IMR-90 (cell line): Measurements from ENCODE around the gene GNAO1. TPM values are rescaled to one million over a fixed set of nuclear protein-coding genes. Genes with fewer than 3 reads are reported as not detected.

Experiments
- ATAC-seq: fragments of 200-7000 bp; cut with Tn5 transposase; 2 replicates; pipeline ENCODE4 v1.9.1; 2020; ENCODE audit warnings: low read depth, mild to moderate bottlenecking, moderate library complexity
- BruUV-seq: library from RNA; stranded (reverse); fragments of 400-500 nt; replicated peaks from 2 replicates; lab custom pipeline; 2021; lab: Mats Ljungman, UMichigan
- CTCF ChIA-PET: fragments of 300-600 bp; formaldehyde crosslinking; extraction: SDS; loops from one replicate; lab custom pipeline; 2021; ENCODE audit warnings: antibody characterized with exemption; lab: Yijun Ruan, JAX
- POLR2A ChIA-PET: fragments of 300-600 bp; sonication (Branson Sonifier 250); formaldehyde crosslinking; loops from one replicate; lab custom pipeline; 2022; ENCODE audit warnings: antibody characterized with exemption; ENCODE audit not compliant: unreplicated experiment; lab: Charles Lee
- DNase-seq: peaks from one replicate; pipeline ENCODE4 v3.0.0; 2013
- H2AFZ ChIP-seq: replicated peaks from 2 replicates; pipeline ENCODE3; 2013; ENCODE audit warnings: low read length, mild to moderate bottlenecking; ENCODE audit not compliant: poor library complexity
- H2AK5ac ChIP-seq: 2 replicates; pipeline ENCODE4 v1.6.1; 2013; ENCODE audit warnings: low read depth, low read length, inconsistent platforms
- H2AK9ac ChIP-seq: replicated peaks from 2 replicates; pipeline ENCODE3; 2013; ENCODE audit warnings: mild to moderate bottlenecking, low read depth, low read length, moderate library complexity; ENCODE audit not compliant: poor library complexity
- H2BK120ac ChIP-seq: 2 replicates; pipeline ENCODE4 v1.6.1; 2013; ENCODE audit warnings: low read depth, low read length, inconsistent platforms
- H2BK15ac ChIP-seq: 3 replicates; pipeline ENCODE4 v1.6.1; 2013; ENCODE audit warnings: low read depth, low read length, inconsistent platforms
- H2BK20ac ChIP-seq: 2 replicates; pipeline ENCODE4 v1.6.1; 2013; ENCODE audit warnings: low read depth, mild to moderate bottlenecking, inconsistent platforms, low read length, moderate library complexity
- H2BK5ac ChIP-seq: 2 replicates; pipeline ENCODE4 v1.6.1; 2013; ENCODE audit warnings: mild to moderate bottlenecking, low read depth, low read length, inconsistent platforms; ENCODE audit not compliant: poor library complexity, severe bottlenecking
- H3K14ac ChIP-seq: replicated peaks from 2 replicates; pipeline ENCODE4 v1.6.1; 2013; ENCODE audit warnings: low read depth, low read length, inconsistent platforms
- H3K18ac ChIP-seq: 2 replicates; pipeline ENCODE4 v1.6.1; 2013; ENCODE audit warnings: low read depth, low read length, control low read depth
- H3K23ac ChIP-seq: 2 replicates; pipeline ENCODE4 v1.6.1; 2013; ENCODE audit warnings: low read depth, low read length, inconsistent platforms
- H3K27ac ChIP-seq: 2 replicates; pipeline ENCODE4 v1.5.1; 2013; ENCODE audit warnings: mild to moderate bottlenecking, control low read depth, low read length; ENCODE audit not compliant: insufficient read depth
- H3K27me3 ChIP-seq: 2 replicates; pipeline ENCODE4 v1.6.1; 2013; ENCODE audit warnings: low read length; ENCODE audit not compliant: control insufficient read depth, insufficient read depth
- H3K36me3 ChIP-seq: 2 replicates; pipeline ENCODE4 v1.6.1; 2013; ENCODE audit warnings: low read length, mixed read lengths; ENCODE audit not compliant: control insufficient read depth, insufficient read depth
- H3K4ac ChIP-seq: 2 replicates; pipeline ENCODE4 v1.6.1; 2013; ENCODE audit warnings: low read depth, low read length, inconsistent platforms
- H3K4me1 ChIP-seq: 2 replicates; pipeline ENCODE4 v1.6.1; 2013; ENCODE audit warnings: low read length, mixed read lengths; ENCODE audit not compliant: control insufficient read depth, insufficient read depth
- H3K4me2 ChIP-seq: 2 replicates; pipeline ENCODE4 v1.6.1; 2013; ENCODE audit warnings: low read depth, mild to moderate bottlenecking, control low read depth, low read length, moderate library complexity
- H3K4me3 ChIP-seq: 2 replicates; pipeline ENCODE4 v1.5.1; 2013; ENCODE audit warnings: low read depth, mild to moderate bottlenecking, control low read depth, low read length, moderate library complexity; ENCODE audit not compliant: insufficient read depth
- H3K56ac ChIP-seq: 2 replicates; pipeline ENCODE4 v1.6.1; 2013; ENCODE audit warnings: low read length, inconsistent platforms; ENCODE audit not compliant: insufficient read depth; ENCODE audit errors: extremely low read depth
- H3K79me1 ChIP-seq, 2 experiments: 2 replicates each; pipeline ENCODE4 v1.6.1; 2013; ENCODE audit warnings: low read length in 2 of 2, inconsistent platforms in 1 of 2, low read depth in 1 of 2
- H3K9ac ChIP-seq: 2 replicates; pipeline ENCODE4 v1.6.1; 2013; ENCODE audit warnings: low read depth, low read length, control low read depth
- H3K9me1 ChIP-seq: 2 replicates; pipeline ENCODE4 v1.6.1; 2013; ENCODE audit warnings: low read length, inconsistent platforms; ENCODE audit not compliant: insufficient read depth
- H3K9me3 ChIP-seq: 2 replicates; pipeline ENCODE4 v1.6.1; 2013; ENCODE audit warnings: low read length; ENCODE audit not compliant: control insufficient read depth, insufficient read depth
- H4K20me1 ChIP-seq: 2 replicates; pipeline ENCODE4 v1.6.1; 2013; ENCODE audit warnings: low read length, inconsistent platforms; ENCODE audit not compliant: insufficient read depth
- H4K5ac ChIP-seq: 2 replicates; pipeline ENCODE4 v1.6.1; 2013; ENCODE audit warnings: mild to moderate bottlenecking, low read depth, low read length, control low read depth
- H4K8ac ChIP-seq, 2 experiments: 2 replicates each; pipeline ENCODE4 v1.6.1; 2013; ENCODE audit warnings: low read depth in 2 of 2, low read length in 2 of 2, control low read depth in 1 of 2, inconsistent platforms in 1 of 2
- H4K91ac ChIP-seq: 2 replicates; pipeline ENCODE4 v1.6.1; 2013; ENCODE audit warnings: low read depth, low read length, inconsistent platforms; ENCODE audit not compliant: insufficient read depth
- BHLHE40 ChIP-seq: fragments of 150-350 bp; IDR thresholded peaks from 2 replicates; pipeline ENCODE4 v1.6.1; 2016; ENCODE audit warnings: mild to moderate bottlenecking, low read depth, low read length
- CEBPB ChIP-seq: IDR thresholded peaks from 2 replicates; pipeline ENCODE4 v1.6.1; 2012; ENCODE audit warnings: low read depth, low read length, improper control_type of control experiment
- CHD1 ChIP-seq: IDR thresholded peaks from 2 replicates; pipeline ENCODE4 v1.6.1; 2012; ENCODE audit warnings: low read depth, low read length, improper control_type of control experiment
- CTCF ChIP-seq: conservative IDR thresholded peaks from 2 replicates; pipeline ENCODE4 v1.5.1; 2012; ENCODE audit warnings: mild to moderate bottlenecking, low read depth, low read length, improper control_type of control experiment
- ELK1 ChIP-seq: fragments of 150-350 bp; IDR thresholded peaks from 2 replicates; pipeline ENCODE4 v1.6.1; 2016; ENCODE audit warnings: low read depth, mild to moderate bottlenecking, low read length, moderate library complexity, borderline replicate concordance
- FOS ChIP-seq: fragments of 150-350 bp; IDR thresholded peaks from 2 replicates; pipeline ENCODE4 v1.6.1; 2016; ENCODE audit warnings: low read depth, low read length
- MAFK ChIP-seq: IDR thresholded peaks from 2 replicates; pipeline ENCODE4 v1.6.1; 2012; ENCODE audit warnings: low read depth, low read length, improper control_type of control experiment
- MAZ ChIP-seq: IDR thresholded peaks from 2 replicates; pipeline ENCODE4 v1.6.1; 2012; ENCODE audit warnings: low read depth, mild to moderate bottlenecking, low read length, improper control_type of control experiment, moderate library complexity, borderline replicate concordance
- NFE2L2 ChIP-seq: fragments of 150-350 bp; IDR thresholded peaks from 2 replicates; pipeline ENCODE4 v1.6.1; 2016; ENCODE audit warnings: low read depth, mild to moderate bottlenecking, low read length
- POLR2A ChIP-seq: IDR thresholded peaks from 2 replicates; pipeline ENCODE4 v1.6.1; 2012; ENCODE audit warnings: mild to moderate bottlenecking, low read depth, low read length
- RFX5 ChIP-seq: IDR thresholded peaks from 2 replicates; pipeline ENCODE4 v1.8.0; 2012; ENCODE audit warnings: low read depth, mild to moderate bottlenecking, low read length, moderate library complexity
- SMC3 ChIP-seq: fragments of 150-350 bp; IDR thresholded peaks from 2 replicates; pipeline ENCODE4 v1.6.1; 2016; ENCODE audit warnings: low read depth, mild to moderate bottlenecking, antibody characterized with exemption, low read length, moderate library complexity
- WGBS, 2 experiments: methylation state at CpG; one replicate each; pipeline versions ENCODE4 v1.1.5 to v1.1.7; 2013; ENCODE audit warnings: missing lambda C conversion rate in 2 of 2; ENCODE audit not compliant: insufficient read length in 1 of 2; ENCODE audit errors: extremely low coverage in 2 of 2; 5-methylcytosine and 5-hydroxymethylcytosine counted together
- dilution Hi-C: fragments of 300-500 bp; cut with HindIII; formaldehyde crosslinking; loops from one replicate; pipeline ENCODE4 v1.14.3; 2018; ENCODE audit warnings: low sequenced_read_pairs; ENCODE audit not compliant: unreplicated experiment
- in situ Hi-C: fragments of 300-500 bp; cut with MboI; formaldehyde crosslinking; loops from 3 replicates; pipeline ENCODE4 v1.14.3; 2019; ENCODE audit warnings: low sequenced_read_pairs, inconsistent platforms, mixed read lengths
- intact Hi-C: fragments of 100-400 bp; cut with micrococcal nuclease; formaldehyde crosslinking; loops from 2 replicates; pipeline ENCODE4 v1.10.0; 2022
- polyA plus RNA-seq, 3 experiments: library from polyadenylated mRNA; depleted of rRNA; stranded (reverse); fragments of >200 nt; gene quantifications; 2 replicates each; pipeline ENCODE4 v1.2.3, GENCODE V29; 2012; ENCODE audit warnings: low replicate concordance in 1 of 3
- total RNA-seq: library from RNA; depleted of rRNA; stranded (reverse); fragments of >200 nt; gene quantifications from 2 replicates; pipeline ENCODE4 v1.2.3, GENCODE V29; 2012

Gene GNAO1
- total and polyA plus RNA-seq, 2 of the 4 experiments (the other 2 are of a cell fraction), result under 0.01 to 0.07 TPM

- TF ChIP-seq CHD1 (no peak), BHLHE40 (no peak)
Measured at GRCh38 chr16:56353054-56353921, 162.0 kb downstream of the GNAO1 start (continued).

- Histone ChIP-seq H2AK9ac (no peak overlapping the region), H2BK20ac (no peak overlapping the region), H4K5ac (no peak overlapping the region), H3K27me3 (peaks cover 5% of the 10 kb centered on the region; the same call in 1 of the 2 replicates), H3K4me1 (peaks cover 12% of the 10 kb centered on the region), H3K4ac (no peak overlapping the region), H4K20me1 (no peaks in the 10 kb centered on the region), H4K91ac (no peak overlapping the region), H3K14ac (no peak overlapping the region), H2AK5ac (no peak overlapping the region), H2BK120ac (no peak overlapping the region), H2BK5ac (no peak overlapping the region), H3K79me1 (peaks cover 0 to 8% of the 10 kb centered on the region in 2 experiments; a peak in 1 of 4 replicates), H3K23ac (no peak overlapping the region), H2AFZ (no peak overlapping the region), H3K18ac (no peak overlapping the region), H3K36me3 (no peaks in the 10 kb centered on the region), H3K4me2 (no peak overlapping the region), H2BK15ac (no peak overlapping the region), H3K56ac (no peak overlapping the region), H3K9me1 (peaks cover 8% of the 10 kb centered on the region), H3K4me3 (no peak overlapping the region), H3K27ac (no peak overlapping the region), H3K9me3 (no peaks in the 10 kb centered on the region), H3K9ac (no peak overlapping the region), H4K8ac (no peak overlapping the region)
- TF ChIP-seq POLR2A (no peak), SMC3 (no peak), CEBPB (no peak), MAFK (no peak), CTCF (no peak), BHLHE40 (no peak), RFX5 (no peak), ELK1 (no peak), MAZ (no peak), FOS (no peak), NFE2L2 (no peak)
- WGBS, 2 experiments, result 98% methylated on average over 4 of the region's 7 CpGs; no CpG with 5 or more reads in 1 of the 2 experiments
- BruUV-seq, result no TSS peak
- POLR2A ChIA-PET, result no interaction called here
- CTCF ChIA-PET, result no interaction called here
- DNase-seq (no peak), ATAC-seq (no peak)
- in situ Hi-C loops (loop anchor here (25.0 kb wide), 1 partner anchor 867 kb away; the partner anchor contains the start of gene MMP2), intact Hi-C loops (loop anchor here (10.0 kb wide), 1 partner anchor 251 kb away; the partner anchor contains the start of gene MT2A), dilution Hi-C loops (no loop called here)
Measured at GRCh38 chr16:56354016-56354415, 162.7 kb downstream of the GNAO1 start.
